Stimulated activated CD8-positive, alpha-beta memory T cell treated with anti-CD3 and anti-CD28 coated beads, Interleukin-2, amount 100 ng/mL, for 48 hours (primary cell): ENCODE results near the gene LIX1L.

Source experiments
- DNase-seq, 2 donors: peaks; one replicate each; pipeline ENCODE4 v3.0.0-alpha.2; 2020; ENCODE audit warnings: low read depth in 2 of 2

The LIX1L gene

GRCh38 chr1:145963265-145964019, 5.6 kb upstream of the LIX1L start:
- DNase-seq = no peak

DNA sequence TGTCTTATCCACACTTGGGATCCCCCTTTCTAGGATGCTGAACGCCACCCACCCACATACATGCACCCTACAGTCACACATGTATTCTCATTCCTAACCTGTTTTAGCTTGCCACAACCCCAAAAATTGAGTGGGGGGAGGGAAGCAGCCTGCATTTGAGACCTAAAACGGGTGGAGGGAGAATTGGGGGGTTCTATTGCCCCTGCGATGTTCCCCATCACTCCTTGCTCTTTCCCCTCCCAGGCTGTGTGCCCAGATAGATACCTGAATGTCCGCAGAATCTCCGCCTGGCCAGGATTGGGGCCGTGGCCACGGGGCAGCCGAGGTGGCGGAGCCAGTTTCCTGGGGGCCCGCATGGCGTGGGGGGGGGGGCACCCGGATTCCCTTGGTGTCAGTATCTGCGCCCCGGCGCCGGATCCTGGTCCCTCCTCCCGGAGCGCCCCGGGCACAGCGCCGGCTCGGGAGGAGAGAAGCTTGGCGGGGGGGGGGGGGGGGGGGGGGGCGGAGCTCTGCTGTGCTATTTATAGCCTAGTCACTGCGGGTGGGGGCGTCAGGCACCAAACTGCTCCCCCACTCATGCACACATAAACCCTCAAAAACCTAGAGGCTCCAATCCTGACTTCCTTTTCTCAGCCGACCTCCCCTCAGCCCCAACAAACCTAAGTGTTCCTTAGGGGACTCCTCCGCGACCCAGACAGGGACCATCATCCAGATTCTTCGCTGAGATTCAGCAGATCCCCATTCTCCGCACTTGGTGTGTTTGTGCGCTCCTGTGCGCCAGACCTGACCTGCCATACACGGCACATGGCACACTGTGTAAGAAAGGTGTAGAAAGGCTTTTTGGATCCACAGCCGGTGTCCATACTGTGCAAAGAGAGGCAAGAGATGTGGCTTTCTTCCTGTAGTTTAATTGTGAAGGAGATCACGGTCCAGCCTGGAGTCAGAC, 4.6 kb upstream of the LIX1L start:
- no peak for DNase-seq

DNA sequence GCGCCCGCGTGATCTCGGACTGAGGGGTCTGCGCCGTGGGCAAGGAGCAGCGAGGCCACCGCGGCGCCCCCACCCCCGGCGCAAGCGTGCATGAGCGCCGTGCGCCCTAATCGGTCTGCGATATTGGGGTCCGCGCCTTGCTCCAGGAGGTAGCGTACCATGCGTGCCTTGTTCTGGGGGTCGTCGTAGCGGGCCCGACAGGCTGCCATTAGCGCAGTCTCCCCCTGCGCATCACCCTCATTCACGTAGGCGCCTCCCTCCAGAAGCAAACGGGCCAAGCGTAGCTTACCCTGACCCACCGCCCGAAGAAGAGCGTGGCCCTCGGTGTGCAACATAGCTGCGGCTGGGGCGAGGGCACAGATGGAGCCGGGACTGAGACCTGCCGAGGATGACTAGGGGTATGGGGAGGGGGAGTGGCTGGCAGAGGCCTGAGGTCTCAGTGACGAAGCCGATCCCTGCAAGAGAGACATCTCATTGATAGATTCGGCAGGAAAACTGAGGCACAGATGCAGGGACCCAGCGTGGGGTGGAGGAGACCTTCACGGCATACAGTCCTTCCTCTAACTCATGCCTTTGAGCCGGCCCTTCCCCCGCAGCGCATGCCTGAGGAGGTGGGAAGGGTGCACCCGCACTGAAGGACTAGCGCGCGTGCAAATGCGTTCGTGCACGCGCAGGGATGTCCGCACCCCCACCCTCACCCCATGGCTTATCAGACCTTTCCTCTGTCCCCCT, 3.8 kb upstream of the LIX1L start:
- peak in 1 of 2 donors; percentile 57 for DNase-seq

DNA sequence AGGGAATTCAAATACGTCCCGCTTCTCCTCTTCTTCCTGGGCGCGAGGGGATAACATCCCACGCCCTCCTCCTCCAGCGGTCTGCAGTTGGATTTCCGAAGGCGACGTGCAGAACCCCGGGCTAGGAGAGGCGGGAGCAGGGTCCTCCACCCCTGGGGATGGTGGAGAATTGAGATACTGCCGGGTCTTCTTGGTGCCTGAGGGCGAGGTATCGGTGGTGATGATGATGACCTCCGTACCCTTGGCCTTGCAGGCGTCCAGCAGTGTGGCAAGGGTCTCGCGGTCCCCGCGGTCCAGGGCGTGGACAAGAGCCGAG, 3.2 kb upstream of the LIX1L start:
- no peak for DNase-seq

GRCh38 chr1:145960468-145961108, 2.8 kb upstream of the LIX1L start:
- peak in 1 of 2 donors; percentile 47 for DNase-seq

DNA sequence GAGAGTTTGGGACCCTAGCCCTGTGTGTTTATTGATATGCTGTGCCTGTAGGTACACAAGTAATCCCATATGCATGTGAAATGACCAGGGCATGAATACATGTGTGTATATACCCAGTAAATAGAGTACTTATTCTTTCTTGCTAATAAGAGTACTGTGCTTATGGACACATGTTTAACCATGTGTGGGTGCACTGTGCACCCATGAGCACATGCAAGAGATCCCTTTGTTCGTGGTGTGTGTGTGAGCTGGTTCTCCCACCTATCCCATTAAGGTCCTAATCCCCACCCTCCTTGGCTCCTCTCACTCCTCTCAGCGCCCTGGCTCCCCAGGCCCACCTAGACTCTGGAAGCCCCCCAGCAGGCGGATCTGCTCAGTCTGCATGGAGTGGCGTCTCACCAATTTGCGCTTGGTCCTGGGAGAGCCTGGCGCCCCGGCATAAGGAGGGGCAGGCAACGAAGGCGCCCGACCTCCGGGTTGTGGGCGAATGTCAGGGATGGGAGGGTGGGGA, 2.2 kb upstream of the LIX1L start:
- no peak for DNase-seq

- no peak for DNase-seq
These were observed 1.5 kb upstream of the LIX1L start for GRCh38 chr1:145959333-145959732.

DNA sequence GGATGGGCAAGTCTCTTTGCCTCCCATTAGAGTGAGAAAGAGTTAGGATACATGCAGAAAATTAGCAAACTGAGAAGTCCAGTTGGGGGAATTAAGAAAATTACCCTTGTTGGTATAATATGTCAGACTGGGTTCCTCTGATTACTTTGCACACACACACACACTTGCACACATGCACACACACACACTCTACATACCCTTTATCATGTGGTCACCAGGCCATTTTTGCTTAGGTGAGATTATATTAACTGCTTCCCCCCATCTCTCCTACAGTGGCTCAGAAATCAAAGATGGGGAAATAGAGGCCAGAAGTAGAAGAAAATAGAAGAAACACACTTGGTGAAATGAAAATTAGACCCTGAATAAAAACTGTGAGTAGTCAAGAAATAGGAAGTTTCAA, 917 bp upstream of the LIX1L start:
- DNase-seq = no peak

GRCh38 chr1:145956781-145957442, 905 bp downstream of the LIX1L start:
- DNase-seq = no peak

DNA sequence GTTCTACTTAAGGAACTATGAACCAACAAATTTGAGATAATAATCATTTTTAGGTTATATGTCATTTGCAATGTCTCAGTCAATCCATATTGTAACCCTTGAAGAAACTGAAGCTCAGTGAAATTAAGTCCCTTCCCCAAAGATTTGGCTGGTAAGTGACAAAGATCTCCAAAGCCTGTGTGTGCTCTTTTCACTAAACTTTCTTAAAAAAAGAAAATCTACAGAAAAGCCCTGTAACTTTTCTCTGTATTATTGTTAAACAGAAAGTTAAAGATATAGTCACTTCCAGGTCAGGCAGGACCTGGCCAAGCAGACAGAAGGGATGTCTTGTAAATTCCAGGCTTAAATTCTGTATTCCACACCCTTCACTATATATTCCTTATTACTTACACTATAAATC, 1.5 kb downstream of the LIX1L start:
- no peak for DNase-seq

DNA sequence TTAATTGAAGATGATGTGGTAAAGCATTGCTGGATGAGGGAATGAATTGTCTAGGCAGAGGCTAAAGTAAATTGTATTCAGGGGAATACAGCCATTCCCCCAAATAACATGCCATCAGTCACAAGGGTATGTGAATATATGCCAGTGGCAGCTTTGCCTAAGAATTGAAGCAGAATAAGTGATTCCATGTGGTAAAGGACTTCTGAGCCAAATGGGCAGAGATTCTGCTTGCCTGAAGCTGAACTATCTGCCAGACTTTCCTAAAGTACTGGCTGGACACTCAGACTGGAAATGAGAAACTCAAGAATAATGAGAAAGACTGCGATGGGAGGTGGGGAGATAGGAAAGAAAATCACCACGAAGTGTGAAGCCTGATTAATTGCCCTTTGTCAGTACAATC, 2.4 kb downstream of the LIX1L start:
- no peak for DNase-seq

DNA sequence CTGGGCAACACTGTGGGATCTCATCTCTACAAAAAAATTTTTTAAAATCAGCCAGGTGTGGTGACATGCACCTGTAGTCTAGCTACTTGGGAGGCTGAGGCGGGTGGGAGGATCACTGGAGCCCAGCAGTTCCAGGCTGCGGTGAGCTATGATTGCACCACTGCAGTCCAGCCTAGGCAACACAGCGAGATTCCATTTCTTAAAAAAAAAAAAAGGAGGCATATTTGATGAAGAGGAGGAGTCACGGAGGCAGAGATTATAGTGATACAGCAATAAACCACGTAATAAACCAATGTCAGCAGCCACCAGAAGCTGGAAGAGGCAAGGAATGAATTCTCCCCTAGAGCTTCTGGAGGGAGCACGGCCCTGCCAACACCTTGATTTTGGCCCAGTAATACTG, 4.0 kb downstream of the LIX1L start:
- DNase-seq = no peak

DNA sequence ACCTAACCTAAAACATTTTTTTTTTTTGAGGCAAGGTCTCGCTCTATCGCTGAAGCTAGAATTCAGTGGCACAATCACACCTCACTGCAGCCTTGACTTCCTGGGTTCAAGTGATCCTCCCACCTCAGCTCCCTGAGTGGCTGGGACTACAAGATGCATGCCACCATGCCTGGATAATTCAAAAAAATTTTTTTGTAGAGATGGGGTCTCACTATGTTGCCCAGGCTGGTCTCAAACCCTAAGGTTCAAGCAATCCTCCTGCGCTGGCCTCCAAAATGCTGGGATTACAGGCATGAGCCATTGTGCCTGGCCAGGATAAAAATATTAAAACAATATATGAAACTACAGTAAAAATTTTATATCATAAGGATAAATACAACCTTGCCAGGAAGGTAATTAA, 4.9 kb downstream of the LIX1L start:
- DNase-seq = no peak

DNA sequence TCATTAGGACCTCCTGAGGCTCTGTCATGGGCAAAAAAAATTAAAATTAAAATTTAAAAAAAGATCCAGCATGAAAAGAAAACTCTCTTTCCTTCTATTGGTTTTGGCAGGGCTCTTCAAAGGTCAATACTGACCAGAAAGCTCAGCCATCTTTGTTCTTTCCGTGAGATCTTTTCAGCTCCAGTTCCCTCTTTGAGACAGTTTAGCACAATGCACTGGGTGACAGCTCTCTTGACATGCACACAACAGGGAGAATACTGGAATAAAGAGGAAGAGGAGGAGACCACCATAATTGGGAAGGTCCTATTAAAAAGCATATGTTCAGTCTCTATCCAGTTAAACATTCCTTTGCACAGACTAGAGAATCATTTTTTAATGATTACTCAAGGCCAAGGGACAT, 6.3 kb downstream of the LIX1L start:
- no peak for DNase-seq

GRCh38 chr1:145949219-145949618, 8.6 kb downstream of the LIX1L start:
- DNase-seq = no peak

DNA sequence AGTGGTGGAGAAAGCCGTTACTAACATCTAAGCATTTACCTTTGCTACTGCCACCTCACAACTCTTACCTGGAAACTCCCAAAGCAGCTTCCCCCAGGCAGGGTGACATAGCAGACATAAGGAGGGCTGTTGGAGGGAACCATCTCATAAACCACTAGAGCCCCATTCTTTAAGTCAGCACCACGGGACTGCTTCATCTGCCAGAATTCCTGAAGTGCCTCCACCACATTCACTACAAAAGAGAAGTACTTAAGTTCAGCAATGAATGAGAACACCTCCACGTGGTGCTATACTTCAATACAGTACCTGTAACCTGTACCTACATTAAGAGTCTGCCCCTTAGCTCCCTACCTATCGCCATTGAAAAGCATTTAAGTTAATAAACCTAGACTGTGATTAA, 10.3 kb downstream of the LIX1L start:
- no peak for DNase-seq

DNA sequence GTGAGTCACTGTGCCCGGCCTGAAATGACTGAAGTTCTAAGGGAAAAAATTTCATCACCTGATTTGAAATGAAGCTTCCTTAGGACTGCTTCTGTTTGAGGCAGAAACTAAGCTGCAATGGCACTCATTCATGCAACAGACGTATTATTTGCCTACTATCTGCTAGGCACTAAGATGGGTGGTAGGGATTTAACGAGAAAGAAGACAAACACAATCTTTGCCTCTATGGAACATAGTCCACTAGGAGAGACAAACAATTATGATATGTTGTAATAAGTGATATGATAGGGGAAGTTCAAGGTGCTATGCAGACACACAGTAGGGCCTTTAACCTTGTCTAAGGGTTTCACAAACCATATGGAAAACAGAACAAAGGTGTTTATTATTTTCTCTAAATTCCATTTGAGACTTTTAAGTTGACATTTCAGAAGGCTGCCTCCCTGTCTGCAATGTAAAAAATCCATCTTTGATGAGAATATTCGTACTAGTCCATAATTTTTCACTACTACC, 11.3 kb downstream of the LIX1L start:
- DNase-seq = no peak

DNA sequence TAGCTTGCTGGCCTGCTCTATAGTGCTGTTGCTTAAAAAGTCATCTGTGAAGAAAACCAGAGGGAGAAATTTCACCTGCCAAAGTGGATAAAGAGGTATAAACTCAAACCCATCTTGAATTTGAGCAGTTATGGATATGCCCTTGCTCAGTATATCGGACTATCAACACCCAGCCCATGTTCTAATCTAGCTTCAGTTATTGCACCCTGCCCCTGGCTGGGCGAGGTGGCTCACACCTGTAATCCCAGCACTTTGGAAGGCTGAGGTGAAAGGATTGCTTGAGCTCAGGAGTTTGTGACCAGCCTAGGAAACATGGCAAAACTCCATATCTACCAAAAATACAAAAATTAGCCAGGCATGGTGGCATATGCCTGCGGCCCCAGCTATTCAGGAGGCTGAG, 13.3 kb downstream of the LIX1L start:
- DNase-seq = no peak

DNA sequence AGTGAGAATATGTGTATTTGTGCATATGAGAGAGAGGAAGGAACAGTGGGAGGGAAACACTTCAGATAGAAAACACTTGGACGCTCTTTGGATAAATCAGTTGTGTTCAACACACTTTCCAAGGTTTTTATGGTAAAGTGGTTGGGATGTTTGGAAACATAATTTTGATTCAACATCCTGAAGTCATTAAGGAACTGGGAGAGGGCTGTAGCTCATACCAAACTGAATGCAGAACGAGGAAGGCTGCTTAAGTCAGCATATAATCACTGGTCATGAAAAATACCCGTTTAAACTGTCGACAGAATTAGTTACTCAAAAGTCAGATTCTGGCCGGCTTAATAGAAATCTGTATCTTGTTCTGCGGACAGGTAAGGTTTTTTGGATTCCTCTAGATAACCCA, 14.9 kb downstream of the LIX1L start:
- DNase-seq = no peak

DNA sequence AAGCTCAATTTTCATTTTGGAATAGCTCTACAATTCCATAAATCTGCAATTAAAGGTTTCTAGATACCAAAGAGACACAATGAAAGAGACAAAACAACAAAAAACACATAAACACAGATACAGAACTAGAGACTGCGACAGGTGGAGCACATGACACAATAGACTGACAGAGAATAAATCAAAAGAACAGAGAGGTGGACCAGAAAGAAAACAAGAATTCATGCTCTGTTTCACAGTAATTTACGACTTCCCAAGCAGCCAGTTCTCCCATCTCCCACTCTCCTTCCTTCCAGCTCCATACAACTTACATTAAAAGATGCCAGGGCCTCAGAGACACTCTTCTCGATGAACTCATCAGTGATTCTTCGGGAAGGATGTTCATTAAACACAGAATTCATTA, 15.4 kb downstream of the LIX1L start:
- no peak for DNase-seq

DNA sequence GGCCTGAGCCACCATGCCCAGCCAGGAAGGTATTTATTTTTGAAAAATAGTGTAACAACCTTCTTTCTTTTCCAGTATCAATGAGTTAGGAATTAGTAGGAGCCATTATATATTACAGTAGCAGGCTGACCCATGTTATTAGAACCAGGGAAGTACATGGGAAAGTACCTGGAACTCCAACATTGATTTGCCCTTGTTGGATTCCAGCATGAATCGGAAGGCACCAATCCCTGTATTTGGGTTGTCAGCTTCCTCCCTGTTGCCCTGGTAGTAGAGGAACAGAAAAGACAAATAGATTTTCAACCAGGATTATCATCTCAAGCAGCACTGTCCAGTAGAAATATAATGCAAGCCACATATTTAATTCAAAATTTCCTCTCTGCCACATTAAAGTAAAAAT, 20.4 kb downstream of the LIX1L start:
- DNase-seq = no peak
